ENCODE results near the gene KIAA0319L. TPM values are rescaled to one million over a fixed set of nuclear protein-coding genes. Genes with fewer than 3 reads are reported as not detected.

Gene KIAA0319L
- total RNA-seq, 1 experiment from 2014 or later, result 70.0 TPM

GRCh38 chr1:35530168-35530567 is 27.0 kb downstream of the KIAA0319L start:
- Mint-ChIP-seq H3K36me3 (peaks cover 55% of the 10 kb centered on the region), H3K27me3 (ENCODE audit: low read depth) (no peaks in the 10 kb centered on the region), H3K4me3 (no peak overlapping the region), H3K4me1 (peaks cover 20% of the 10 kb centered on the region), H3K9me3 (peaks cover 38% of the 10 kb centered on the region), H3K27ac (no peak overlapping the region)
- DNase-seq (ENCODE audit: low spot score), result no peak
- TF ChIP-seq GABPB1 (CRISPR knock-in tag; IDR thresholded peaks at IDR 0.05), result no peak
- no peak for TF ChIP-seq IRF2 (CRISPR knock-in tag; IDR thresholded peaks at IDR 0.05; ENCODE audit: borderline replicate concordance, low read depth)
- no peak for TF ChIP-seq ESRRA (CRISPR knock-in tag; IDR thresholded peaks at IDR 0.05; ENCODE audit: borderline replicate concordance)
- no peak for TF ChIP-seq TEAD4 (CRISPR knock-in tag; IDR thresholded peaks at IDR 0.05)
- TF ChIP-seq CREB1 (CRISPR knock-in tag; IDR thresholded peaks at IDR 0.05), result no peak
- TF ChIP-seq AR (CRISPR knock-in tag; IDR thresholded peaks at IDR 0.05), result no peak
- no peak for TF ChIP-seq FOXP1 (CRISPR knock-in tag; IDR thresholded peaks at IDR 0.05; ENCODE audit: borderline replicate concordance)
- no peak for TF ChIP-seq JAZF1 (CRISPR knock-in tag; IDR thresholded peaks at IDR 0.05)
- TF ChIP-seq, protein P1, sequence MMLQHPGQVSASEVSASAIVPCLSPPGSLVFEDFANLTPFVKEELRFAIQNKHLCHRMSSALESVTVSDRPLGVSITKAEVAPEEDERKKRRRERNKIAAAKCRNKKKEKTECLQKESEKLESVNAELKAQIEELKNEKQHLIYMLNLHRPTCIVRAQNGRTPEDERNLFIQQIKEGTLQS (CRISPR knock-in tag; conservative IDR thresholded peaks at IDR 0.05), result no peak
- TF ChIP-seq SP1 (CRISPR knock-in tag; conservative IDR thresholded peaks at IDR 0.05), result no peak
- TF ChIP-seq RELA (CRISPR knock-in tag; IDR thresholded peaks at IDR 0.05; ENCODE audit: borderline replicate concordance), result no peak
- TF ChIP-seq, protein P2, sequence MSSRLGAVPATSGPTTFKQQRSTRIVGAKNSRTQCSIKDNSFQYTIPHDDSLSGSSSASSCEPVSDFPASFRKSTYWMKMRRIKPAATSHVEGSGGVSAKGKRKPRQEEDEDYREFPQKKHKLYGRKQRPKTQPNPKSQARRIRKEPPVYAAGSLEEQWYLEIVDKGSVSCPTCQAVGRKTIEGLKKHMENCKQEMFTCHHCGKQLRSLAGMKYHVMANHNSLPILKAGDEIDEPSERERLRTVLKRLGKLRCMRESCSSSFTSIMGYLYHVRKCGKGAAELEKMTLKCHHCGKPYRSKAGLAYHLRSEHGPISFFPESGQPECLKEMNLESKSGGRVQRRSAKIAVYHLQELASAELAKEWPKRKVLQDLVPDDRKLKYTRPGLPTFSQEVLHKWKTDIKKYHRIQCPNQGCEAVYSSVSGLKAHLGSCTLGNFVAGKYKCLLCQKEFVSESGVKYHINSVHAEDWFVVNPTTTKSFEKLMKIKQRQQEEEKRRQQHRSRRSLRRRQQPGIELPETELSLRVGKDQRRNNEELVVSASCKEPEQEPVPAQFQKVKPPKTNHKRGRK (CRISPR knock-in tag; IDR thresholded peaks at IDR 0.05; ENCODE audit: borderline replicate concordance), result no peak
- TF ChIP-seq ZNF423 (CRISPR knock-in tag; IDR thresholded peaks at IDR 0.05), result no peak
- TF ChIP-seq, protein P3, sequence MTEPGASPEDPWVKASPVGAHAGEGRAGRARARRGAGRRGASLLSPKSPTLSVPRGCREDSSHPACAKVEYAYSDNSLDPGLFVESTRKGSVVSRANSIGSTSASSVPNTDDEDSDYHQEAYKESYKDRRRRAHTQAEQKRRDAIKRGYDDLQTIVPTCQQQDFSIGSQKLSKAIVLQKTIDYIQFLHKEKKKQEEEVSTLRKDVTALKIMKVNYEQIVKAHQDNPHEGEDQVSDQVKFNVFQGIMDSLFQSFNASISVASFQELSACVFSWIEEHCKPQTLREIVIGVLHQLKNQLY (CRISPR knock-in tag; IDR thresholded peaks at IDR 0.05), result no peak
- POLR2A ChIA-PET, result no interaction called here
- CTCF ChIA-PET, result no interaction called here
- no peak for ATAC-seq

DNA sequence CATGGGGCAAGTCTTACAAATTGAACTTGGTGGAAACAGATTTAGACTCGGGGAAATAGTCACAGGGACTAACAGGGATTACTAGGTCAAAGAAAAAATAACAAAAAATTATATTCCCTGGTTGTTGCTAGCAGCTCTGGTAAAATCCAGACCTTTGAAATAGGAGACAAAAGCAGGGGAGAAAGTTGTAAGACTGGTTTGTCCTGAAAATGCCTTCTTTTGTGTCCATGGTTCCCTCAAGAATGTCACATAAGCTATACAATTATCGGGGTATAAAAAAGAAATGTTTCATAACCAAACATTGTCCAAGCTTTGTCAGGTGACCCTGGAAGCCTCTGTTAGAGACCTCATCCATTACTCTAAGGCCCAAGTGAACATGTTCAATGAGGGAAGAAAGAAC is 33.1 kb downstream of the KIAA0319L start:
- no peak overlapping the region for H3K27ac Mint-ChIP-seq
- H3K9me3 Mint-ChIP-seq, result peaks cover 23% of the 10 kb centered on the region
- POLR2A ChIA-PET, result no interaction called here
- H3K27me3 Mint-ChIP-seq (ENCODE audit: low read depth), result no peaks in the 10 kb centered on the region
- H3K36me3 Mint-ChIP-seq, result peaks cover 27% of the 10 kb centered on the region
- DNase-seq (ENCODE audit: low spot score) (no peak), ATAC-seq (no peak)
- TF ChIP-seq NFATC4 (CRISPR knock-in tag; IDR thresholded peaks at IDR 0.05), result no peak
- TF ChIP-seq, protein P4, sequence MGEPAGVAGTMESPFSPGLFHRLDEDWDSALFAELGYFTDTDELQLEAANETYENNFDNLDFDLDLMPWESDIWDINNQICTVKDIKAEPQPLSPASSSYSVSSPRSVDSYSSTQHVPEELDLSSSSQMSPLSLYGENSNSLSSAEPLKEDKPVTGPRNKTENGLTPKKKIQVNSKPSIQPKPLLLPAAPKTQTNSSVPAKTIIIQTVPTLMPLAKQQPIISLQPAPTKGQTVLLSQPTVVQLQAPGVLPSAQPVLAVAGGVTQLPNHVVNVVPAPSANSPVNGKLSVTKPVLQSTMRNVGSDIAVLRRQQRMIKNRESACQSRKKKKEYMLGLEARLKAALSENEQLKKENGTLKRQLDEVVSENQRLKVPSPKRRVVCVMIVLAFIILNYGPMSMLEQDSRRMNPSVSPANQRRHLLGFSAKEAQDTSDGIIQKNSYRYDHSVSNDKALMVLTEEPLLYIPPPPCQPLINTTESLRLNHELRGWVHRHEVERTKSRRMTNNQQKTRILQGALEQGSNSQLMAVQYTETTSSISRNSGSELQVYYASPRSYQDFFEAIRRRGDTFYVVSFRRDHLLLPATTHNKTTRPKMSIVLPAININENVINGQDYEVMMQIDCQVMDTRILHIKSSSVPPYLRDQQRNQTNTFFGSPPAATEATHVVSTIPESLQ (CRISPR knock-in tag; IDR thresholded peaks at IDR 0.05), result no peak
- TF ChIP-seq, protein P2 (CRISPR knock-in tag; IDR thresholded peaks at IDR 0.05; ENCODE audit: borderline replicate concordance), result no peak
- TF ChIP-seq, protein P5, sequence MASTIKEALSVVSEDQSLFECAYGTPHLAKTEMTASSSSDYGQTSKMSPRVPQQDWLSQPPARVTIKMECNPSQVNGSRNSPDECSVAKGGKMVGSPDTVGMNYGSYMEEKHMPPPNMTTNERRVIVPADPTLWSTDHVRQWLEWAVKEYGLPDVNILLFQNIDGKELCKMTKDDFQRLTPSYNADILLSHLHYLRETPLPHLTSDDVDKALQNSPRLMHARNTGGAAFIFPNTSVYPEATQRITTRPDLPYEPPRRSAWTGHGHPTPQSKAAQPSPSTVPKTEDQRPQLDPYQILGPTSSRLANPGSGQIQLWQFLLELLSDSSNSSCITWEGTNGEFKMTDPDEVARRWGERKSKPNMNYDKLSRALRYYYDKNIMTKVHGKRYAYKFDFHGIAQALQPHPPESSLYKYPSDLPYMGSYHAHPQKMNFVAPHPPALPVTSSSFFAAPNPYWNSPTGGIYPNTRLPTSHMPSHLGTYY (CRISPR knock-in tag; IDR thresholded peaks at IDR 0.05), result no peak
- TF ChIP-seq EMX1 (CRISPR knock-in tag; IDR thresholded peaks at IDR 0.05), result no peak
- peaks cover 27% of the 10 kb centered on the region for H3K4me1 Mint-ChIP-seq
- CTCF ChIA-PET, result interaction anchor here (0.9 kb wide), 1 partner anchor 14 kb away, joined by 6 read pairs; no protein-coding TSS in a partner anchor
- no peak overlapping the region for H3K4me3 Mint-ChIP-seq
